AG09319 (cell line): ENCODE results near the gene MXRA8.
"Not testable (repeated sequence)": the region's sequence is repeated elsewhere in the genome, so short reads cannot be mapped to it uniquely, and the experiment has no call there.

ENCODE experiments used
- DNase-seq: peaks from one replicate; pipeline ENCODE4 v3.0.0-alpha.2; 2010; ENCODE audit warnings: low read depth; ENCODE audit errors: extremely low read depth
- TF ChIP-seq, protein P1 (sequence below): IDR thresholded peaks from 2 replicates; pipeline ENCODE4 v1.5.1; 2011; ENCODE audit warnings: low read depth, mild to moderate bottlenecking, inconsistent platforms, low read length, moderate library complexity

MXRA8 gene

GRCh38 chr1:1318131-1318652 is 40.2 kb downstream of the MXRA8 start:
- TF ChIP-seq, protein P1, sequence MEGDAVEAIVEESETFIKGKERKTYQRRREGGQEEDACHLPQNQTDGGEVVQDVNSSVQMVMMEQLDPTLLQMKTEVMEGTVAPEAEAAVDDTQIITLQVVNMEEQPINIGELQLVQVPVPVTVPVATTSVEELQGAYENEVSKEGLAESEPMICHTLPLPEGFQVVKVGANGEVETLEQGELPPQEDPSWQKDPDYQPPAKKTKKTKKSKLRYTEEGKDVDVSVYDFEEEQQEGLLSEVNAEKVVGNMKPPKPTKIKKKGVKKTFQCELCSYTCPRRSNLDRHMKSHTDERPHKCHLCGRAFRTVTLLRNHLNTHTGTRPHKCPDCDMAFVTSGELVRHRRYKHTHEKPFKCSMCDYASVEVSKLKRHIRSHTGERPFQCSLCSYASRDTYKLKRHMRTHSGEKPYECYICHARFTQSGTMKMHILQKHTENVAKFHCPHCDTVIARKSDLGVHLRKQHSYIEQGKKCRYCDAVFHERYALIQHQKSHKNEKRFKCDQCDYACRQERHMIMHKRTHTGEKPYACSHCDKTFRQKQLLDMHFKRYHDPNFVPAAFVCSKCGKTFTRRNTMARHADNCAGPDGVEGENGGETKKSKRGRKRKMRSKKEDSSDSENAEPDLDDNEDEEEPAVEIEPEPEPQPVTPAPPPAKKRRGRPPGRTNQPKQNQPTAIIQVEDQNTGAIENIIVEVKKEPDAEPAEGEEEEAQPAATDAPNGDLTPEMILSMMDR: no peak
- peak; percentile 89 for DNase-seq

- TF ChIP-seq, protein P1: no peak
- no peak for DNase-seq
Observed at GRCh38 chr1:1317420-1317819, 40.9 kb downstream of the MXRA8 start.

GRCh38 chr1:1316199-1316598 is 42.2 kb downstream of the MXRA8 start:
- not testable (repeated sequence) for DNase-seq

- TF ChIP-seq, protein P1: no peak
Observed at GRCh38 chr1:1315435-1315954, 42.9 kb downstream of the MXRA8 start.

DNA sequence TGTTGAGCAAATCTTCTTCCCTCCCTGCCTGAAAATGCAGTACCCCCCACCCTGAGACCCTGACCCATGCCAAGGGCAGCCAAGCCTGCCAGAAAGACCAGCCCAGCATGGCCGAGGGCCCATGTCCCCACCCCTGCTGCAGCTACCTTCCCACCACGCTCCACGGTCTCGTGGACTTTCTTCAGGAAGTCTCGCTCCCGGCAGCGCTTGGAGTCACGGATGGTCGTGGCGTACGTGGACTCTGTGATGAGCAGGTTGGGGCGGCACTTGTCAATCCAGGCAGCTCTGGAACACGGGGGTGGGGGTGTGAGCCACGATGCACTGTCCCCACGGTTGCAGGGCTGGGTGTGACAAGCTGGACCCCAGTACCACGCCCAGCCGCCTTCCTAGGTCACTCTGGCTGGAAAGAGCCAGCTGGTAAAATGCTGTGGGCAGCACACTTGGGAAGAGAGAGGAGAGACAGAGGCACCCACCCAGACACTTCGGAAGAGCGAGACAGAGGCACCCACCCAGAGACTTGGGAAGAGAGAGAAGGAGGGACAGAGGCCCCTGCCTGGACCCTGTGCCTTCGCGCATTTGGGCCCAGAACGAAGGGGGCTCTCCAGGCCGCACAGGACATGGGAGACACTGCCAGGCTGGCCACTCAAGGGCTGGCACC is 43.5 kb downstream of the MXRA8 start:
- TF ChIP-seq, protein P1: no peak
- no peak for DNase-seq

More at GRCh38 chr1:1315435-1315954, 42.9 kb downstream of the MXRA8 start:
- DNase-seq: no peak

DNA sequence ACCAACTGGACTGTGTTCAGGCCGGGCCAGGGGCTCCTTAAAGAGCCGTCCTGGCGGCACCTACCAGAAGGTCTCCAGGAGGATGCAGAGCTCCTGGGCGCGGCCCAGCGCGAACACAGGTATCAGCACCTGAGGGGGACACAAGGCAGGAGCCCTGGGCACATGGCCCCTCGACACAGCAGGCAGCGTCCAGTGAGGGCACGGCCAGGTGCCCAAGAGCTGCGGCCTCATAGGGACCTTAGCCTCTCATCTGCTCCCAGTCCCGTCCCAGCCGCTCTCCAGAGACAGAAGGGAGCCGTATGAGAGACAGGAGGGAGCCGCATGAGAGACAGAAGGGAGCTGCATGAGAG is 44.1 kb downstream of the MXRA8 start:
- TF ChIP-seq, protein P1: no peak
- DNase-seq: no peak

- DNase-seq: no peak
- TF ChIP-seq, protein P1: no peak
Observed at GRCh38 chr1:1313500-1314236, 44.7 kb downstream of the MXRA8 start.
